ENCODE results near the gene SLF2. TPM values are rescaled to one million over a fixed set of nuclear protein-coding genes. Genes with fewer than 3 reads are reported as not detected.

The SLF2 gene
- total and polyA plus RNA-seq, 2 of the 13 experiments (the other 11 are each of a cell fraction or from before 2014, with no cell fraction given) = 12.2 to 48.1 TPM

DNA sequence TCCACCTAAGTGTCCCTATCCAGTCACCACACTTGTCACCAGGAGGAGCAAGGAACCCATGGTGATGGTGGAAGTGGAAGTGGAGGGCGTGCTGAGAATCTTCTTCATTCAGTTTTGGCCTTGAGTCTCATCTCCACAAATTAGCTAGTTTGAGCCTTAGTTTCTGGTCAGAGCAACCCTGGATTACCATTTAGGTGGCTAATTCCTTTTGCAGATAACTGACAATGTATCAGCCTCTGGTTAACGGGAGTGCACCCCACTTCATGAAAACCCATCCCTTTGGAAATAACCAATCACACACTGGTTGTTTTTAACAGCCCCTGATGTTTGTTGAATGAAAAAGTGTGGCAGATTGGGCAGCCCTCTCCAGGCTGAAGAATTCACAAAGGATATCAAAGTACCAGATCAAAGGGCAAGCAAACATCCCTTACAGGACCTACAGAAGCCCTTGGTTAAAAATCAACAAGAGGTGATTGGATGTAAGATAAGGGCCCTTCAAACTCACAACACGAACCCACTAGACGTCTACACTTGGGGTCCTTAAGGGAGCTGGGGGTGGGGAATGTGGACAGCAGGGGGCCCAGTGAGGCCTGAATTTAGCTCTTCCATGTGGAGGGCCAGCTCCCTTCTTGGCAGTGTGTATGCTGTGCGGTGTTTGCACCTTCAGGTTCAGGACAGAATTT lies 37.1 kb upstream of the SLF2 start (continued):
- TF ChIP-seq SMAD3 (CRISPR knock-in tag; IDR thresholded peaks at IDR 0.05) = no peak
- TF ChIP-seq, protein P1, sequence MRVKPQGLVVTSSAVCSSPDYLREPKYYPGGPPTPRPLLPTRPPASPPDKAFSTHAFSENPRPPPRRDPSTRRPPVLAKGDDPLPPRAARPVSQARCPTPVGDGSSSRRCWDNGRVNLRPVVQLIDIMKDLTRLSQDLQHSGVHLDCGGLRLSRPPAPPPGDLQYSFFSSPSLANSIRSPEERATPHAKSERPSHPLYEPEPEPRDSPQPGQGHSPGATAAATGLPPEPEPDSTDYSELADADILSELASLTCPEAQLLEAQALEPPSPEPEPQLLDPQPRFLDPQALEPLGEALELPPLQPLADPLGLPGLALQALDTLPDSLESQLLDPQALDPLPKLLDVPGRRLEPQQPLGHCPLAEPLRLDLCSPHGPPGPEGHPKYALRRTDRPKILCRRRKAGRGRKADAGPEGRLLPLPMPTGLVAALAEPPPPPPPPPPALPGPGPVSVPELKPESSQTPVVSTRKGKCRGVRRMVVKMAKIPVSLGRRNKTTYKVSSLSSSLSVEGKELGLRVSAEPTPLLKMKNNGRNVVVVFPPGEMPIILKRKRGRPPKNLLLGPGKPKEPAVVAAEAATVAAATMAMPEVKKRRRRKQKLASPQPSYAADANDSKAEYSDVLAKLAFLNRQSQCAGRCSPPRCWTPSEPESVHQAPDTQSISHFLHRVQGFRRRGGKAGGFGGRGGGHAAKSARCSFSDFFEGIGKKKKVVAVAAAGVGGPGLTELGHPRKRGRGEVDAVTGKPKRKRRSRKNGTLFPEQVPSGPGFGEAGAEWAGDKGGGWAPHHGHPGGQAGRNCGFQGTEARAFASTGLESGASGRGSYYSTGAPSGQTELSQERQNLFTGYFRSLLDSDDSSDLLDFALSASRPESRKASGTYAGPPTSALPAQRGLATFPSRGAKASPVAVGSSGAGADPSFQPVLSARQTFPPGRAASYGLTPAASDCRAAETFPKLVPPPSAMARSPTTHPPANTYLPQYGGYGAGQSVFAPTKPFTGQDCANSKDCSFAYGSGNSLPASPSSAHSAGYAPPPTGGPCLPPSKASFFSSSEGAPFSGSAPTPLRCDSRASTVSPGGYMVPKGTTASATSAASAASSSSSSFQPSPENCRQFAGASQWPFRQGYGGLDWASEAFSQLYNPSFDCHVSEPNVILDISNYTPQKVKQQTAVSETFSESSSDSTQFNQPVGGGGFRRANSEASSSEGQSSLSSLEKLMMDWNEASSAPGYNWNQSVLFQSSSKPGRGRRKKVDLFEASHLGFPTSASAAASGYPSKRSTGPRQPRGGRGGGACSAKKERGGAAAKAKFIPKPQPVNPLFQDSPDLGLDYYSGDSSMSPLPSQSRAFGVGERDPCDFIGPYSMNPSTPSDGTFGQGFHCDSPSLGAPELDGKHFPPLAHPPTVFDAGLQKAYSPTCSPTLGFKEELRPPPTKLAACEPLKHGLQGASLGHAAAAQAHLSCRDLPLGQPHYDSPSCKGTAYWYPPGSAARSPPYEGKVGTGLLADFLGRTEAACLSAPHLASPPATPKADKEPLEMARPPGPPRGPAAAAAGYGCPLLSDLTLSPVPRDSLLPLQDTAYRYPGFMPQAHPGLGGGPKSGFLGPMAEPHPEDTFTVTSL (CRISPR knock-in tag; IDR thresholded peaks at IDR 0.05; ENCODE audit: borderline replicate concordance) = peak; percentile 78; the same call in 1 of the 2 replicates
- TF ChIP-seq CCDC6 (CRISPR knock-in tag; IDR thresholded peaks at IDR 0.05) = peak; percentile 35; the same call in 1 of the 2 replicates
- 0 out of 2 replicates have a peak, but pooled peaks have one; percentile 31 for TF ChIP-seq ZKSCAN8 (CRISPR knock-in tag; IDR thresholded peaks at IDR 0.05; ENCODE audit: borderline replicate concordance)
- peak; percentile 61 for TF ChIP-seq SAP130 (CRISPR knock-in tag; IDR thresholded peaks at IDR 0.05; ENCODE audit: low read depth)
- TF ChIP-seq ZNF577 (CRISPR knock-in tag; IDR thresholded peaks at IDR 0.05; ENCODE audit: borderline replicate concordance, low read depth) = no peak
- TF ChIP-seq, protein P2, sequence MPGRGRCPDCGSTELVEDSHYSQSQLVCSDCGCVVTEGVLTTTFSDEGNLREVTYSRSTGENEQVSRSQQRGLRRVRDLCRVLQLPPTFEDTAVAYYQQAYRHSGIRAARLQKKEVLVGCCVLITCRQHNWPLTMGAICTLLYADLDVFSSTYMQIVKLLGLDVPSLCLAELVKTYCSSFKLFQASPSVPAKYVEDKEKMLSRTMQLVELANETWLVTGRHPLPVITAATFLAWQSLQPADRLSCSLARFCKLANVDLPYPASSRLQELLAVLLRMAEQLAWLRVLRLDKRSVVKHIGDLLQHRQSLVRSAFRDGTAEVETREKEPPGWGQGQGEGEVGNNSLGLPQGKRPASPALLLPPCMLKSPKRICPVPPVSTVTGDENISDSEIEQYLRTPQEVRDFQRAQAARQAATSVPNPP (CRISPR knock-in tag; IDR thresholded peaks at IDR 0.05) = no peak
- TF ChIP-seq, protein P3, sequence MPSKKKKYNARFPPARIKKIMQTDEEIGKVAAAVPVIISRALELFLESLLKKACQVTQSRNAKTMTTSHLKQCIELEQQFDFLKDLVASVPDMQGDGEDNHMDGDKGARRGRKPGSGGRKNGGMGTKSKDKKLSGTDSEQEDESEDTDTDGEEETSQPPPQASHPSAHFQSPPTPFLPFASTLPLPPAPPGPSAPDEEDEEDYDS (CRISPR knock-in tag; IDR thresholded peaks at IDR 0.05) = no peak
- TF ChIP-seq NFIC (IDR thresholded peaks at IDR 0.05; ENCODE audit: low read length) = 0 out of 2 replicates have a peak, but pooled peaks have one; percentile 60
- TF ChIP-seq ZNF121 (CRISPR knock-in tag; IDR thresholded peaks at IDR 0.05) = peak; percentile 20; the same call in 1 of the 2 replicates
- TF ChIP-seq EED (CRISPR knock-in tag; IDR thresholded peaks at IDR 0.05) = no peak
- peak; percentile 62; the same call in 1 of the 2 replicates for TF ChIP-seq HHEX (CRISPR knock-in tag; IDR thresholded peaks at IDR 0.05)
- no peak for TF ChIP-seq ATF7 (IDR thresholded peaks at IDR 0.05)
- no peak for TF ChIP-seq ATF7 (CRISPR knock-in tag; IDR thresholded peaks at IDR 0.05)
- TF ChIP-seq CREM (IDR thresholded peaks at IDR 0.05) = peak; percentile 83
- no peak for TF ChIP-seq CREM (CRISPR knock-in tag; IDR thresholded peaks at IDR 0.05)
- TF ChIP-seq, protein P4, sequence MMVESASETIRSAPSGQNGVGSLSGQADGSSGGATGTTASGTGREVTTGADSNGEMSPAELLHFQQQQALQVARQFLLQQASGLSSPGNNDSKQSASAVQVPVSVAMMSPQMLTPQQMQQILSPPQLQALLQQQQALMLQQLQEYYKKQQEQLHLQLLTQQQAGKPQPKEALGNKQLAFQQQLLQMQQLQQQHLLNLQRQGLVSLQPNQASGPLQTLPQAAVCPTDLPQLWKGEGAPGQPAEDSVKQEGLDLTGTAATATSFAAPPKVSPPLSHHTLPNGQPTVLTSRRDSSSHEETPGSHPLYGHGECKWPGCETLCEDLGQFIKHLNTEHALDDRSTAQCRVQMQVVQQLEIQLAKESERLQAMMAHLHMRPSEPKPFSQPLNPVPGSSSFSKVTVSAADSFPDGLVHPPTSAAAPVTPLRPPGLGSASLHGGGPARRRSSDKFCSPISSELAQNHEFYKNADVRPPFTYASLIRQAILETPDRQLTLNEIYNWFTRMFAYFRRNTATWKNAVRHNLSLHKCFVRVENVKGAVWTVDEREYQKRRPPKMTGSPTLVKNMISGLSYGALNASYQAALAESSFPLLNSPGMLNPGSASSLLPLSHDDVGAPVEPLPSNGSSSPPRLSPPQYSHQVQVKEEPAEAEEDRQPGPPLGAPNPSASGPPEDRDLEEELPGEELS (CRISPR knock-in tag; IDR thresholded peaks at IDR 0.05) = peak; percentile 73
- TF ChIP-seq, protein P5, sequence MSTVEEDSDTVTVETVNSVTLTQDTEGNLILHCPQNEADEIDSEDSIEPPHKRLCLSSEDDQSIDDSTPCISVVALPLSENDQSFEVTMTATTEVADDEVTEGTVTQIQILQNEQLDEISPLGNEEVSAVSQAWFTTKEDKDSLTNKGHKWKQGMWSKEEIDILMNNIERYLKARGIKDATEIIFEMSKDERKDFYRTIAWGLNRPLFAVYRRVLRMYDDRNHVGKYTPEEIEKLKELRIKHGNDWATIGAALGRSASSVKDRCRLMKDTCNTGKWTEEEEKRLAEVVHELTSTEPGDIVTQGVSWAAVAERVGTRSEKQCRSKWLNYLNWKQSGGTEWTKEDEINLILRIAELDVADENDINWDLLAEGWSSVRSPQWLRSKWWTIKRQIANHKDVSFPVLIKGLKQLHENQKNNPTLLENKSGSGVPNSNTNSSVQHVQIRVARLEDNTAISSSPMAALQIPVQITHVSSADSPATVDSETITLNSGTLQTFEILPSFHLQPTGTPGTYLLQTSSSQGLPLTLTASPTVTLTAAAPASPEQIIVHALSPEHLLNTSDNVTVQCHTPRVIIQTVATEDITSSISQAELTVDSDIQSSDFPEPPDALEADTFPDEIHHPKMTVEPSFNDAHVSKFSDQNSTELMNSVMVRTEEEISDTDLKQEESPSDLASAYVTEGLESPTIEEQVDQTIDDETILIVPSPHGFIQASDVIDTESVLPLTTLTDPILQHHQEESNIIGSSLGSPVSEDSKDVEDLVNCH (CRISPR knock-in tag; IDR thresholded peaks at IDR 0.05) = no peak
- peak; percentile 52 for TF ChIP-seq ASH2L (IDR thresholded peaks at IDR 0.05; ENCODE audit: insufficient read length, low read depth, low read length)

Data from HepG2 (cell line).